CD14-positive monocyte (primary cell): ENCODE data around the gene SBF2. TPM values are rescaled to one million over a fixed set of nuclear protein-coding genes. Genes with fewer than 3 reads are reported as not detected.
"Not testable (repeated sequence)": the region's sequence is repeated elsewhere in the genome, so short reads cannot be mapped to it uniquely, and the experiment has no call there.

Source experiments
- DNase-seq, 3 donors: peaks; one replicate each; pipeline ENCODE4 v3.0.0-alpha.2; 2011 to 2022
- H2AFZ ChIP-seq: 2 replicates; pipeline ENCODE4 v1.6.0; 2012; ENCODE audit warnings: mild to moderate bottlenecking, low read depth, low read length, inconsistent platforms; ENCODE audit not compliant: insufficient read depth, poor library complexity, severe bottlenecking
- H3K27ac ChIP-seq, 2 donors: 1 replicate in 1 of 2; 2 replicates in 1 of 2; pipeline ENCODE4 v1.5.1; 2012 to 2013; ENCODE audit warnings: low read length in 2 of 2, control low read depth in 1 of 2, inconsistent platforms in 1 of 2, low read depth in 1 of 2, mild to moderate bottlenecking in 1 of 2
- H3K27me3 ChIP-seq, 2 donors: one replicate each; pipeline versions ENCODE4 v1.6.0 to v1.6.1; 2011 to 2013; ENCODE audit warnings: low read length in 2 of 2; ENCODE audit not compliant: control insufficient read depth in 2 of 2, insufficient read depth in 2 of 2
- H3K36me3 ChIP-seq, 2 donors: replicated peaks in 1 of 2; 1 replicate in 1 of 2; 2 replicates in 1 of 2; pipeline versions ENCODE4 v1.5.1 to v1.6.1; 2012 to 2013; ENCODE audit warnings: low read length in 2 of 2, control low read depth in 1 of 2, inconsistent platforms in 1 of 2, mild to moderate bottlenecking in 1 of 2; ENCODE audit not compliant: insufficient read depth in 2 of 2, control insufficient read depth in 1 of 2
- H3K4me1 ChIP-seq, 2 donors: 1 replicate in 1 of 2; 2 replicates in 1 of 2; pipeline versions ENCODE4 v1.5.1 to v1.6.1; 2012 to 2013; ENCODE audit warnings: low read length in 2 of 2, control low read depth in 1 of 2, inconsistent platforms in 1 of 2, mild to moderate bottlenecking in 1 of 2, moderate library complexity in 1 of 2; ENCODE audit not compliant: insufficient read depth in 2 of 2, control insufficient read depth in 1 of 2
- H3K4me2 ChIP-seq: replicated peaks from 2 replicates; pipeline ENCODE3; 2012; ENCODE audit warnings: low read length, moderate library complexity, mild to moderate bottlenecking; ENCODE audit not compliant: poor library complexity, severe bottlenecking; ENCODE audit errors: extremely low read depth
- H3K4me3 ChIP-seq, 3 experiments: fragments of 200-600 bp in 1 of 3; sonication (generic) in 1 of 3; replicated peaks in 1 of 3; 1 replicate in 2 of 3; 2 replicates in 1 of 3; pipeline ENCODE4 v1.5.1; 2011 to 2013; ENCODE audit warnings: low read length in 3 of 3, mild to moderate bottlenecking in 3 of 3, control low read depth in 2 of 3, low read depth in 2 of 3, inconsistent platforms in 1 of 3, moderate library complexity in 1 of 3
- H3K79me2 ChIP-seq: 2 replicates; pipeline ENCODE4 v1.6.0; 2012; ENCODE audit warnings: mild to moderate bottlenecking, control low read depth, inconsistent platforms, low read length, moderate library complexity; ENCODE audit not compliant: insufficient read depth
- H3K9ac ChIP-seq: 2 replicates; pipeline ENCODE4 v1.6.0; 2017; ENCODE audit warnings: low read length, mild to moderate bottlenecking; ENCODE audit not compliant: insufficient read depth, poor library complexity, severe bottlenecking
- H3K9me3 ChIP-seq, 2 donors: replicated peaks in 1 of 2; 1 replicate in 1 of 2; 2 replicates in 1 of 2; pipeline versions ENCODE4 v1.5.1 to v1.6.1; 2012 to 2013; ENCODE audit warnings: low read length in 2 of 2, control low read depth in 1 of 2; ENCODE audit not compliant: control insufficient read depth in 1 of 2, insufficient read depth in 1 of 2
- H4K20me1 ChIP-seq: 2 replicates; pipeline ENCODE4 v1.6.0; 2012; ENCODE audit warnings: mild to moderate bottlenecking, low read length, control low read depth, moderate library complexity; ENCODE audit not compliant: insufficient read depth
- H3K27ac Mint-ChIP-seq, 7 donors: one replicate each; pipeline ENCODE4 v1.8.0; 2020; ENCODE audit warnings: mild to moderate bottlenecking in 7 of 7, mixed read lengths in 7 of 7, moderate library complexity in 6 of 7, inconsistent platforms in 2 of 7
- H3K27me3 Mint-ChIP-seq, 3 donors: one replicate each; pipeline ENCODE4 v1.8.0; 2021 to 2022; ENCODE audit warnings: low read depth in 3 of 3, mild to moderate bottlenecking in 3 of 3, mixed read lengths in 3 of 3, moderate library complexity in 3 of 3, inconsistent platforms in 1 of 3
- H3K36me3 Mint-ChIP-seq, 2 donors: one replicate each; pipeline ENCODE4 v1.8.0; 2020; ENCODE audit warnings: mixed read lengths in 2 of 2, inconsistent platforms in 1 of 2, mild to moderate bottlenecking in 1 of 2
- H3K4me1 Mint-ChIP-seq: one replicate; pipeline ENCODE4 v1.8.0; 2020; ENCODE audit warnings: mild to moderate bottlenecking, mixed read lengths
- H3K4me3 Mint-ChIP-seq, 2 donors: one replicate each; pipeline ENCODE4 v1.8.0; 2020; ENCODE audit warnings: mild to moderate bottlenecking in 2 of 2, mixed read lengths in 2 of 2, moderate library complexity in 1 of 2
- H3K9me3 Mint-ChIP-seq, 7 donors: one replicate each; pipeline ENCODE4 v1.8.0; 2020 to 2022; ENCODE audit warnings: mixed read lengths in 7 of 7, mild to moderate bottlenecking in 6 of 7, moderate library complexity in 6 of 7, inconsistent platforms in 2 of 7
- CTCF ChIP-seq: fragments of 200-600 bp; IDR thresholded peaks from one replicate; pipeline ENCODE4 v1.8.0; 2022; ENCODE audit warnings: antibody characterized with exemption, mild to moderate bottlenecking
- WGBS: methylation state at CpG from one replicate; pipeline ENCODE4 v1.1.5; 2013; ENCODE audit warnings: missing lambda C conversion rate; ENCODE audit not compliant: insufficient coverage; 5-methylcytosine and 5-hydroxymethylcytosine counted together
- intact Hi-C, 2 donors: fragments of 100-400 bp; cut with micrococcal nuclease; formaldehyde crosslinking; loops; one replicate each; pipeline versions ENCODE4 v1.15.0 to v1.15.1; 2023
- polyA plus RNA-seq, 3 donors: library from polyadenylated mRNA; depleted of rRNA in 1 of 3; unstranded in 2 of 3; stranded (reverse) in 1 of 3; fragments of 300-500 nt in 2 of 3; fragments of >200 nt in 1 of 3; fragmentation: Illumina TruSeq in 2 of 3; gene quantifications; 1 replicate in 2 of 3; 2 replicates in 1 of 3; pipeline ENCODE4 v1.2.3, GENCODE V29; 2012 to 2021

Gene SBF2
- polyA plus RNA-seq, 3 donors, result 8.9 to 30.7 (median 16.4) TPM

GRCh38 chr11:10091314-10092045 is 202.5 kb downstream of the SBF2 start:
- WGBS, result 0% methylated on average over 2 of the region's 3 CpGs
- Histone ChIP-seq H3K4me1 (peaks cover 9 to 24% of the 10 kb centered on the region in 2 donors), H2AFZ (no peak overlapping the region), H3K4me3 (no peak overlapping the region), H3K27ac (no peak overlapping the region), H3K79me2 (peaks cover 3% of the 10 kb centered on the region), H4K20me1 (peaks cover 67% of the 10 kb centered on the region), H3K27me3 (no peaks in the 10 kb centered on the region), H3K4me2 (peak overlapping the region; percentile 16), H3K9me3 (no peaks in the 10 kb centered on the region), H3K9ac (no peak overlapping the region), H3K36me3 (no peaks in the 10 kb centered on the region)
- no peak for DNase-seq
- intact Hi-C loops, result no loop called here
- peaks cover 28% of the 10 kb centered on the region for H3K4me1 Mint-ChIP-seq
- peak overlapping the region in 3 of 7 donors; percentile 17 to 61 (median 42) for H3K27ac Mint-ChIP-seq
- H3K9me3 Mint-ChIP-seq, result no peaks in the 10 kb centered on the region
- peaks cover 6 to 11% of the 10 kb centered on the region in 2 donors for H3K36me3 Mint-ChIP-seq
- peak overlapping the region in 1 of 2 donors; percentile 49 for H3K4me3 Mint-ChIP-seq
- no peak for TF ChIP-seq CTCF
- no peaks in the 10 kb centered on the region for H3K27me3 Mint-ChIP-seq

GRCh38 chr11:10087923-10088225 is 206.1 kb downstream of the SBF2 start:
- not testable (repeated sequence) for H3K4me2 ChIP-seq, H3K4me3 Mint-ChIP-seq
- 100% methylated on average over 2 of the region's 4 CpGs for WGBS

More at GRCh38 chr11:10087923-10088225, 206.1 kb downstream of the SBF2 start:
- H2AFZ ChIP-seq, H3K27me3 Mint-ChIP-seq, H3K9me3 Mint-ChIP-seq, H3K27ac ChIP-seq, H3K9ac ChIP-seq, H3K27me3 ChIP-seq, H3K27ac Mint-ChIP-seq, H3K36me3 ChIP-seq, H3K9me3 ChIP-seq, DNase-seq, intact Hi-C loops, H3K79me2 ChIP-seq, H3K4me3 ChIP-seq: not testable (repeated sequence)
- Mint-ChIP-seq H3K36me3 (peaks cover 6 to 19% of the 10 kb centered on the region in 2 donors), H3K4me1 (peaks cover 25% of the 10 kb centered on the region)
- peaks cover 65% of the 10 kb centered on the region for H4K20me1 ChIP-seq
- peaks cover 7 to 23% of the 10 kb centered on the region in 2 donors for H3K4me1 ChIP-seq
